RPMI7951 (cell line): ENCODE data around the gene MIA3. TPM values are rescaled to one million over a fixed set of nuclear protein-coding genes. Genes with fewer than 3 reads are reported as not detected.

ENCODE experiments used
- DNase-seq: peaks from one replicate; pipeline ENCODE4 v3.0.0-alpha.2; 2012; ENCODE audit warnings: low read depth
- total RNA-seq: library from RNA; depleted of rRNA; stranded (reverse); fragments of >200 nt; shearing (Covaris generic); gene quantifications from 2 replicates; pipeline ENCODE4 v1.2.3, GENCODE V29; 2014

The MIA3 gene
- total RNA-seq, 1 experiment from 2014 or later = 22.7 TPM

GRCh38 chr1:222622765-222623164 is 4.9 kb downstream of the MIA3 start:
- DNase-seq = no peak

DNA sequence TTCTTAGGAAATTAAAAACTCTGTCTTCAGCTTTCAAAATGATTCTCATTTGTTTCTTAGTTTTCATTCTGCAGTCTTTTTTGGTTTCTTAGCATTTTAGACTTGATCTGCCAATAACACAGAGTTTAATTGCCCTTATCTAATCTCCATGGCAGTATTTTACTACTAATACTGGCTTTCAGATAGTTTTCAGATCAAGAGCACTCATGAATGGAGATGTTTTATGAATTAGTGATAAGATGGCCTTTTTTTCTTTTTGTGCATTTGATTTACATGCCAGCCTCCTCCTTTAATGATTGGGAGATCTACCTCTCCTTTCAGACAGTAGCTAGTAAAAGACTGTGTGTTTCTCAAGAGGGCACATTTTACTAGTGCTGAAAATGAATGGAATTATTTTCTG is 5.6 kb downstream of the MIA3 start:
- DNase-seq = no peak

- DNase-seq = no peak
Measured at GRCh38 chr1:222624214-222624613, 6.3 kb downstream of the MIA3 start.

- DNase-seq = peak; percentile 61
Measured at GRCh38 chr1:222627232-222627631, 9.3 kb downstream of the MIA3 start.

GRCh38 chr1:222629921-222630535 is 12.1 kb downstream of the MIA3 start:
- DNase-seq = no peak

DNA sequence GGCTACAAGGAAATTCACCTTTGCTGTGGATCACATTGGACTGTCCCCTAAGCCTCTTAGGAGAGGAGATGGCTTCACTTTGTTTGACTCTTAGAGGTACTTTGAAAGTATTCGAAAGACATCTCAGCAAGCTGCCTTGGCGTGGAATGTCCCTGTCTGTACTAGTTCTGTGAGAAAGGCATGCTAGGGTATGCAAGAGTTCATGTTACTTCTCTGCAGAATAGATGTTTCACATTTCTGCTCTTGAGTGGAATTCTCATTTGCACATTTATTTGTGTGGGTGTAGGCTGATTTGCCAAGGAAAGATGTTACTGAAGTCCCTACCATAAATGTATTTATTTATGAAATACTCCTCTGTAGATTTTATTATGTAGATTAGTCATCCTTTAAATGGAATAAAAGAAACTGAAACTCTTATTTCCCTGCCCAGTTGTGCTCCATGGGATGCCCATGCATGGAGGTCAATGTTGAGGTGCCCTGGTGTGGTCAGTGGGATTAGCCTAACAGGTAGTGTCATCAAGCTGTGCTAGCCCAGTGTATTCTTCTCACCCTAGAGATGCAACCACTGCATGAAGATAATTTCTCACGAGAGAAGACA is 13.8 kb downstream of the MIA3 start:
- DNase-seq = no peak

- no peak for DNase-seq
Measured at GRCh38 chr1:222632749-222633148, 14.9 kb downstream of the MIA3 start.

GRCh38 chr1:222634180-222635013 is 16.5 kb downstream of the MIA3 start:
- DNase-seq = peak; percentile 87

GRCh38 chr1:222641269-222641948 is 23.5 kb downstream of the MIA3 start:
- no peak for DNase-seq

GRCh38 chr1:222642468-222642867 is 24.6 kb downstream of the MIA3 start:
- DNase-seq = no peak

- DNase-seq = no peak
Measured at GRCh38 chr1:222643606-222643937, 25.7 kb downstream of the MIA3 start.

GRCh38 chr1:222643938-222644635 is 26.2 kb downstream of the MIA3 start:
- DNase-seq = peak; percentile 98

GRCh38 chr1:222644636-222644980 is 26.7 kb downstream of the MIA3 start:
- no peak for DNase-seq

- DNase-seq = no peak
Measured at GRCh38 chr1:222652676-222653075, 34.8 kb downstream of the MIA3 start.

DNA sequence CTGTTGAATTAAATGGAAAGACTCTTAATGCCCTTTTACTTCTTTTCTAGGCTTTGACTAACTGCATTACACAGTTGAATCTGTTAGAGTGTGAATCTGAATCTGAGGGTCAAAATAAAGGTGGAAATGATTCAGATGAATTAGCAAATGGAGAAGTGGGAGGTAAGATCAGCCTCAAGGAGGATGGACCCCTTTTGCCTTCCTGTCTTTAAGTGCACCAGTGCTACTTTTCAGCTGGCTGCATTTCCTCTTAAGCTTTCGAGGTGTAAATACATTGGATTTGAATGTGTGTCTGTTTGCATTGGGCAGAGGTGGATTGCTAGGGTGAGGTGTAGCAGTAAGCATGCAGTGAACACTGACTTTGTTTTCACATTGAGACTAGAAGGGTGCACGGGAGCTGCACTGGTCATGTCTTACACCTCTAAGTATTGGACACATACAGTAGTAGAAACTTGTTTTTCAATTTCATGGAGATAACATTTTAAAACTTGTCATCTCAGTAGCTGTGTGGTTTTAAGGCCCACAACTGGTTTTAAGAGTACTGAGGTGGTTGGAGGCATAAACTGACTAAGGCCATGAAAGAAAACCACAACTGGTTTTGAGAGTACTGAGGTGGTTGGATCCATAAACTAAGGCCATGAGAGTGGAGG is 35.4 kb downstream of the MIA3 start:
- no peak for DNase-seq

- peak; percentile 73 for DNase-seq
Measured at GRCh38 chr1:222654849-222655248, 37.0 kb downstream of the MIA3 start.

- DNase-seq = no peak
Measured at GRCh38 chr1:222656391-222657155, 38.7 kb downstream of the MIA3 start.

DNA sequence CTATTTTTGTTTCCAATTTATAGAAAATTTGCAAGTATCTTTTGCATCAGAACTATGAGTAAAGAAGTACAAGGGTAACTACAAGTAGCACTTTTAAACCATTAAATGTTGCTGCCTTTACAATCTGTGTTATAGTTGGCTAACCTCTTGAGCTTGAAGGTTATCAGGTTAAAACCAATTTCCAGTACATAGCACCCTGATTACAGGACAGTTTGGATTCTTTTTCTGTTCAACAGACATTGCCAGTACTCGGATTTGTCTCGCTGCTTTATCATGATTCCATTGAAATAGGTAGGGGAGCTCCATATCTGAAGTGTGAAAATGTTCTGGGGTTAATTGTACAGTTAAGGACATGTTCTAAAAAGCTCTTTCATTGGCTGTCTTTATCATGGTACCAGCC is 40.0 kb downstream of the MIA3 start:
- no peak for DNase-seq

- DNase-seq = no peak
Measured at GRCh38 chr1:222663431-222663934, 45.6 kb downstream of the MIA3 start.

- DNase-seq = no peak
Measured at GRCh38 chr1:222665964-222666363, 48.1 kb downstream of the MIA3 start.
